Upper lobe of right lung (tissue), 1 donor: Measurements from ENCODE around the gene SDC1. TPM values are rescaled to one million over a fixed set of nuclear protein-coding genes. Genes with fewer than 3 reads are reported as not detected.

ENCODE experiments used
- ATAC-seq: fragments of 200-7000 bp; cut with Tn5 transposase; one replicate; pipeline ENCODE4 v1.9.1; 2020; ENCODE audit warnings: mild to moderate bottlenecking, moderate library complexity
- DNase-seq: peaks from one replicate; pipeline ENCODE4 v3.0.0-alpha.2; 2020
- H3K27ac ChIP-seq: fragments of 200-600 bp; one replicate; pipeline ENCODE4 v1.8.0; 2022
- H3K27me3 ChIP-seq: fragments of 200-600 bp; one replicate; pipeline ENCODE4 v1.8.0; 2022; ENCODE audit warnings: mild to moderate bottlenecking
- H3K36me3 ChIP-seq: fragments of 200-600 bp; one replicate; pipeline ENCODE4 v1.8.0; 2022
- H3K4me1 ChIP-seq: fragments of 200-600 bp; one replicate; pipeline ENCODE4 v1.8.0; 2022
- H3K4me3 ChIP-seq: fragments of 200-600 bp; one replicate; pipeline ENCODE4 v1.8.0; 2022; ENCODE audit warnings: mild to moderate bottlenecking
- H3K9me3 ChIP-seq: fragments of 200-600 bp; one replicate; pipeline ENCODE4 v1.8.0; 2022
- CTCF ChIP-seq: fragments of 200-600 bp; IDR thresholded peaks from one replicate; pipeline ENCODE4 v1.8.0; 2022; ENCODE audit warnings: antibody characterized with exemption
- intact Hi-C: fragments of 100-400 bp; cut with DNase I; formaldehyde crosslinking; loops from one replicate; pipeline ENCODE4 v1.11.0; 2022
- total RNA-seq: library from RNA; stranded (reverse); fragmentation: NEBNext Ultra II Directional; extraction: Animal tissue kit (Norgen Biotek cat#: 25700); gene quantifications from one replicate; pipeline ENCODE4 v1.2.1, GENCODE V29; 2021
- donor health status: DM: no; HTN: yes; CAD: no; lungs with severe emphysema.

Gene SDC1
- total RNA-seq, 1 donor from 2014 or later: 148 TPM

- intact Hi-C loops: no loop called here
- Histone ChIP-seq H3K4me1 (peaks cover 29% of the 10 kb centered on the region), H3K27me3 (no peaks in the 10 kb centered on the region), H3K4me3 (no peak overlapping the region), H3K9me3 (no peaks in the 10 kb centered on the region), H3K36me3 (no peaks in the 10 kb centered on the region), H3K27ac (peak overlapping the region; percentile 73)
- no peak for TF ChIP-seq CTCF
- peak; percentile 73 for ATAC-seq
- DNase-seq: peak; percentile 92
These were observed 45.0 kb downstream of the SDC1 start for GRCh38 chr2:20179755-20180594.

DNA sequence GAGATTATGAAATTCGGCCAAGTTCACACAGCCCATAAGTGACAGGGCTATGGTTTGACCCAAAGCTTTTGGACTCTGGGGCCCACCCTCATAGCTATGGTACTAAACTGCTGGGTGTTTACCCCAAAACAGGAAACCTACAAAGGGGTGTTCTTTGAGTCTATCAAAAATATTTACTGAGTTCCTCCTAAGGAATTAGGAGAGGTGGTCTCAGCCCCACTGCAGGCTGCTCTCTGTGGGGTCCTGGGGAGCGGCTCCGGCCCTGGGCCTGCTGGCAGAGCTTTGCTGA is 45.5 kb downstream of the SDC1 start:
- Histone ChIP-seq H3K4me1 (peaks cover 24% of the 10 kb centered on the region), H3K27me3 (no peaks in the 10 kb centered on the region), H3K36me3 (no peaks in the 10 kb centered on the region), H3K27ac (peak overlapping the region; percentile 73), H3K9me3 (no peaks in the 10 kb centered on the region), H3K4me3 (no peak overlapping the region)
- intact Hi-C loops: no loop called here
- DNase-seq: no peak
- no peak for TF ChIP-seq CTCF
- ATAC-seq: no peak

DNA sequence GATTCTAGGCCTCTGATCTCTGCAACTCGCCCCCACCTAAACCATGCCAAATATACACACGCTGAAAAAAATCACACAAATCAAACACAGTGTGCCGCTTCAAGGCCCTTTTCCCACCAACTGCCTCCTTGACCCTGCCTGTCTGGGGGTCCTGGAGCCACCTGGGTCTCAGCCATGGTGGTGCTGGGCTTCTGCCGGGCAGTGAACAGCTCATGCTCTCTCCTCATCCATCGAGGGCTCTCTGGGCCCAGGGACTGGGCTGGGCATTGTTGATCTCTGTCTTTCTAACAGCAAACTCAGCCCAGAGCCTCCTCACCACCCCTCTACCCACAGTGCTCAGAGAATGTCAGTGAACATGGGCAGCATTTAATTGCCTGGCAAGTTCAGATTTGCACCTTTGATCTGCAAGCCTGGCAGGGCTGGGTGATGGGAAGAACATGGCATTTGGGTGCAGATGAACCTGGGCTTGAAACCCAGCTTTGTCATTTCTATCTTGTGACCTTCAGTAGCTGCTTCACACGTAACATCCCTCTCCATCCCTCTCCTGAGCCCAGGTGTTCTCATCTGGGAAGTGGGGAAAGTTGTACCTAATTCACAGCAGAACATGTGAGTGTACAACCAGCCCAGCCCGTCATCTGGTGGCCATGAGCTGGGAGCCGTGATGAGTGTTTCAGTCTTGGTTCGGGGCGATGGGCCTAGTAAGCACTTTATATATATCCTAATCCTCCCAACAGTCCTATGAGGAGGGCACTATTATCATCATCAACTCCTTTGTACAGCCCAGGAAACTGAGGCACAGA is 46.1 kb downstream of the SDC1 start:
- ATAC-seq: no peak

DNA sequence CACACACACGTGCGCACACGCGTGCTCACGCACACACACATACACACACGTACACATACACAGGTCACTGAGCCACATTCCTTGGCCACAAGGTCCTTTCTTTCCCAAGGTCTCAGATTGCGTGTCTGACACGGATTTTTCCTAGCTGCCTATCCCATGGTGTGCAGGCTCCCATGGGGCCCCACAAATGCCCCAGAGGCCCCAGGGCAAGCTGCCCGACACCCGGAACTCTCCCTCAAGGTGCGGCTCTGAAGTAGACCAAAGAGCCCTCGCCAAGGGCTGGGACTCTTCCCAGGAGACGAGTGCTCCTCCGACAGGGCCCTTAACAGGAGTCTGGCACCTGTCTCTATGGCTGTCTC is 46.7 kb downstream of the SDC1 start:
- Histone ChIP-seq H3K27ac (peak overlapping the region; percentile 73), H3K27me3 (no peaks in the 10 kb centered on the region), H3K36me3 (no peaks in the 10 kb centered on the region), H3K4me3 (no peak overlapping the region), H3K9me3 (no peaks in the 10 kb centered on the region), H3K4me1 (peaks cover 20% of the 10 kb centered on the region)
- ATAC-seq (peak; percentile 64), DNase-seq (peak; percentile 91)
- no peak for TF ChIP-seq CTCF
- intact Hi-C loops: no loop called here

More for the DNA sequence above, 46.1 kb downstream of the SDC1 start:
- Histone ChIP-seq H3K36me3 (no peaks in the 10 kb centered on the region), H3K4me1 (peaks cover 24% of the 10 kb centered on the region), H3K27me3 (no peaks in the 10 kb centered on the region), H3K9me3 (no peaks in the 10 kb centered on the region), H3K27ac (peak overlapping the region; percentile 73), H3K4me3 (no peak overlapping the region)
- TF ChIP-seq CTCF: no peak
- DNase-seq: no peak
- intact Hi-C loops: no loop called here

GRCh38 chr2:20177556-20178248 is 47.2 kb downstream of the SDC1 start:
- intact Hi-C loops: no loop called here
- peaks cover 20% of the 10 kb centered on the region for H3K4me1 ChIP-seq
- no peaks in the 10 kb centered on the region for H3K27me3 ChIP-seq
- peak; percentile 1 for ATAC-seq
- no peak overlapping the region for H3K4me3 ChIP-seq
- no peaks in the 10 kb centered on the region for H3K36me3 ChIP-seq
- DNase-seq: no peak
- TF ChIP-seq CTCF: peak; percentile 16
- H3K27ac ChIP-seq: peak overlapping the region; percentile 73
- no peaks in the 10 kb centered on the region for H3K9me3 ChIP-seq
